ENCODE data around the gene TAS2R5.
A peak's percentile ranks its signal among the peaks of the same experiment; 100 is the strongest.
"Not testable (repeated sequence)": the region's sequence is repeated elsewhere in the genome, so short reads cannot be mapped to it uniquely, and the experiment has no call there.

The TAS2R5 gene, protein sequence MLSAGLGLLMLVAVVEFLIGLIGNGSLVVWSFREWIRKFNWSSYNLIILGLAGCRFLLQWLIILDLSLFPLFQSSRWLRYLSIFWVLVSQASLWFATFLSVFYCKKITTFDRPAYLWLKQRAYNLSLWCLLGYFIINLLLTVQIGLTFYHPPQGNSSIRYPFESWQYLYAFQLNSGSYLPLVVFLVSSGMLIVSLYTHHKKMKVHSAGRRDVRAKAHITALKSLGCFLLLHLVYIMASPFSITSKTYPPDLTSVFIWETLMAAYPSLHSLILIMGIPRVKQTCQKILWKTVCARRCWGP

DNA sequence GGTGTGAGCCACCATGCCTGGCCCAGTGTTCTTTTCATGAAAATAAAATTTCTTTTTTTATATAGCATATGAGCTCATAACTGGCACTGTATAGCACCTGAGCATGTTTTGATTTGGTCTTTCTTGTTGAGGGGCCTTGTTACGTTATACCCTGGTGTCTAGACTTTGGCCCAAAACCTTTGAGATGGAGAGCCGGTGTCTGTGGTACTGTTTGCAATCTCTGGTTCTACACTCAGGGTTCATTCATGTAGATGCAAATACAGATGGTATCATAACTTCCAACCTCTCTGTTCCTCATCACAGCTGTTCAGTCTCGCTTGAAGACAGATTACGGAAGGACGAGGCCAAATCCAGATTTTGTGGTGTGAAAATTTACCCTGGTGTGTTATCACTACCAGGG, at the start of gene TAS2R5:
TSS of gene TAS2R5 (plus strand) at position 301 of the 400 bp plus-strand sequence. CDS start 145 bp downstream, outside the sequence.
- DNase-seq: no peak
- in situ Hi-C loops (cut with MboI; ENCODE audit: low pct_unique_long_range_greater_than_20kb, low sequenced_read_pairs): no loop called here

DNA sequence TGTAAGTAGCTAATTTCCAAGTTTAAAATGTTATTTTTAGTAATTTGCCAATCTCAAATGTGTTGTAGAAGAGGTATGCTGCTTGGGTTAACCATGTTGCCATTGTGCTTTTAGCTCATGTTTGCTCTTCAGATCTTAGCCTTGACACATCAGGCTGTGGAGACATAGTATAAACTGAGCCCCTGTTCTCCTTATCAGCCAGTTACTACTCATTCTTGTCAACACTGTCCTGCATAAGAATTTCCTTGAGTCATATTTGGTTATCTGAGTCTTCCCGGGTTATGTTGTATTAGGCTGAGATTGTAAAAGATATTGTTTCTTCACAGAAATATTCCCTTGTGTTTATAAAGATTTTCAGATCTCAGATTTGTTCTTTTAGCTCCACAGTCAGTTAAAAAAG, 47.8 kb upstream of the TAS2R5 start:
- in situ Hi-C loops (cut with MboI; ENCODE audit: low pct_unique_long_range_greater_than_20kb, low sequenced_read_pairs): no loop called here
- no peak for DNase-seq

DNA sequence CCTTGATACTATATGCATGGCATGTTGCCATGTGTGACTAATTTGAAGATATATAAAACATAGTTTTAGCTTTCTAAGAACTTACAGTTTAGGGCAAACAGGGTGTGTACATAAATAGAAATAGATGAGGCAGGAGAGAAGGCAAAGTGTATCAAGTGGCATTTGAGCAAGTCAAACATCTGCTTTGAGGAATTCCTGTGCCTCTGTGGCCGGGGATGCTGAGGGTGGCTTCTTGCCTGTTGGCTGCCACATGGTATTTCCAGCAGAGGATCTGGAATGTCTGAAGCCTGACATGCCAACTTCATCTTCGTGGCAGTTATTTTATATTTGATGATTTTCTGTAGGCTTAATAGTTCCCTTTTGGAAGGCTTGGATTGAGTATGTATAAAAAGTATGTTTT, 45.9 kb upstream of the TAS2R5 start:
- DNase-seq: no peak
- in situ Hi-C loops (cut with MboI; ENCODE audit: low pct_unique_long_range_greater_than_20kb, low sequenced_read_pairs): no loop called here

DNA sequence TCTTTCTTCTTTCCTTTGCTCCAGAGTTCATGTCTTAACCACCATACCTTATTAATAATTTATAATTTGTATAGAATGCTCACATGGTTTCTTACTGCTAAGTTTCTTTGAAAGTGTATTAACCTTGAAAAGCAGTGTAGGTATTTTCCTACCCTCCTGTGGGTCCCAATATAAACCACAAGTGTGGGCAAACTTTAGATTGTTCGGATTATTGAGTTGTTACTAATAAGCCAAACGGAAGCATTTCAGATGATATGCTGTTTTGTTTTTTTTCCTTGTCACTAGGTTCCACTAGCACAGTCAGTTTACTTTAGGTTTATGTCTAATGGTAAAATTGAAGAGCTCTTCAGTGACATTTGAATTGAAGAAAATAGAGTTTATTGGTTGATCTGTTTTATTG, 41.6 kb upstream of the TAS2R5 start:
- in situ Hi-C loops (cut with MboI; ENCODE audit: low pct_unique_long_range_greater_than_20kb, low sequenced_read_pairs): no loop called here
- DNase-seq: no peak

DNA sequence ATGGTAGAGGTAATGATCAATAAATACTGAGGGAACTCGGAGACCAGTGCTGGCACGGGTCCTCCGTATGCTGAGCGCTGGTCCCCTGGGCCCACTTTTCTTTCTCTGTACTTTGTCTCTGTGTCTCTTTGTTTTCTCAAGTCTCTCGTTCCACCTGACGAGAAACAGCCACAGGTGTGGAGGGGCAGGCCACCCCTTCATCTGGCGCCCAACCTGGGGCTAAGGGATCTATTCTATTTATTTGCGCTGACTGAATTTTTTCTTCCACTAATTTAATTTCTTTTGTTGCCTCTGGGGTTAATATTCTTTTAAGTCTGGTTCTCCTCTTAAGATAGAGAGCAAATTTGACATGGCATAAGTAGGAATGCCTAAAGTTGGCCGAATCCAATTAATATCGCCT, 38.1 kb upstream of the TAS2R5 start:
- DNase-seq; in situ Hi-C loops (cut with MboI; ENCODE audit: low pct_unique_long_range_greater_than_20kb, low sequenced_read_pairs): not testable (repeated sequence)

DNA sequence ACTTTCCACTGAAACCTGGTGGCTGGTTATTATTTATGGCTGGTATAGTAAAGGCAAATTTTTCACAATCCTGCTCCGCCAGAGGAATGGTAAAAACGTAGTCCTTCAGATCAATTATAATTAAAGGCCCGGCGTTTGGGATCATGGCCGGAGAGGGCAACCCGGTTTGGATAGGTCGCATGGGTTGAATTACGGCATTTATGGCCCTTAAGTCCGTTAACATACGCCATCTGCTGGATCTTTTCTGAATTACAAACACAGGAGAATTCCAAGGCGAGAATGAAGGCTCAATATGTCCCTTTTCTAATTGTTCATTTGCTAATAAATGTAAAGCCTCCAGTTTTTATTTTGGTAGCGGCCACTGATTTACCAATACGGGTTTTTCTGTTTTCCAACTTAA, 37.4 kb upstream of the TAS2R5 start:
- in situ Hi-C loops (cut with MboI; ENCODE audit: low pct_unique_long_range_greater_than_20kb, low sequenced_read_pairs): no loop called here
- DNase-seq: peak; percentile 12

DNA sequence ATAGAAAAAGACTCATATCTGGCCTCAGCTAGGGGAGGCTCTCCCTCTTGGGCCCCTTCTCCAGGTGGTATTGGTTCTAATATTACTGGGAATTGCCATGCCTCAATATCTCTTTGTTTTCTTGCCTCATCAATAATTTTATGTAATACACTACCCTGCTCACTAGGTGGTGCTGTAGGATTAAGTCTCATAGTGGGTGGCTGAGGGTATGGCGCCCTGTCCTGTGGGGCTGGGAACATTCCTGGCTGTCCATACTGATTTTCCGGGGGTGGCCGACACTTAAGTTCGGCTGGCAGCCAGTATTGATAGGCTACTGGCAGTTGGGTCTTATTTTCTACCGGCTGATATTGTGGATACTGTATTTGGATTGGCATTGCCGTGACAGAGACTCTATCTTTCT, 35.1 kb upstream of the TAS2R5 start:
- DNase-seq: peak; percentile 51
- in situ Hi-C loops (cut with MboI; ENCODE audit: low pct_unique_long_range_greater_than_20kb, low sequenced_read_pairs): no loop called here

DNA sequence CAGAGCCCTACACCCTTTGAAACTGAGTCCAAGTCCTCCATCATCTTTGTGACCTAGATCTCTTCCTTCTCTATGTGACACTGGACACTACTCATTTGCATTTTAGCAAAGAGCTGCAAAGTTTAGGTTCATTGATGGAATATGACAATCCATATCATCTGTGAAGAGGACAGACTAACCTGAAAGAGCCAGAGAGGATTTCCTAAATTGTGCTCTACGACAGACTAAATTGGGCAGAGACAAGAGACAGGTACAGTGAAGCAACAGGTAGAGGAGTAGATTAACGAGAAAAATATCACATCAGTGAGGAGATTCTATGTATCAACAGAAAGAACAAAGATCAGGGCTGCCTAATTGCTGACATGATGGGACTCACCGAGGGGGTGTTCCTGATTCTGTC, 26.2 kb upstream of the TAS2R5 start, which contains the start of gene TAS2R3:
TSS of gene TAS2R3 (plus strand) at position 301 of the 400 bp plus-strand sequence. CDS start at position 363, 62 bp downstream.
- DNase-seq: no peak
- in situ Hi-C loops (cut with MboI; ENCODE audit: low pct_unique_long_range_greater_than_20kb, low sequenced_read_pairs): no loop called here

DNA sequence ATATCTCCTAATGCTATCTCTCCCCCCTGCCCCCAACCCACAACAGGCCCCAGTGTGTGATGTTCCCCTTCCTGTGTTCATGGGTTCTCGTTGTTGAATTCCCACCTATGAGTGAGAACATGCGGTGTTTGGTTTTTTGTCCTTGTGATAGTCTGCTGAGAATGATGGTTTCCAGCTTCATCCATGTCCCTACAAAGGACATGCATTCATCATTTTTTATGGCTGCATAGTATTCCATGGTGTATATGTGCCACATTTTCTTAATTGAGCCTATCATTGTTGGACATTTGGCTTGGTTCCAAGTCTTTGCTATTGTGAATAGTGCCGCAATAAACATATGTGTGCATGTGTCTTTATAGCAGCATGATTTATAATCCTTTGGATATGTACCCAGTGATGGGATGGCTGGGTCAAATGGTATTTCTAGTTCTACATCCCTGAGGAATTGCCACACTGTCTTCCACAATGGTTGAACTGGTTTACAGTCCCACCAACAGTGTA, 19.9 kb upstream of the TAS2R5 start:
- DNase-seq; in situ Hi-C loops (cut with MboI; ENCODE audit: low pct_unique_long_range_greater_than_20kb, low sequenced_read_pairs): not testable (repeated sequence)

DNA sequence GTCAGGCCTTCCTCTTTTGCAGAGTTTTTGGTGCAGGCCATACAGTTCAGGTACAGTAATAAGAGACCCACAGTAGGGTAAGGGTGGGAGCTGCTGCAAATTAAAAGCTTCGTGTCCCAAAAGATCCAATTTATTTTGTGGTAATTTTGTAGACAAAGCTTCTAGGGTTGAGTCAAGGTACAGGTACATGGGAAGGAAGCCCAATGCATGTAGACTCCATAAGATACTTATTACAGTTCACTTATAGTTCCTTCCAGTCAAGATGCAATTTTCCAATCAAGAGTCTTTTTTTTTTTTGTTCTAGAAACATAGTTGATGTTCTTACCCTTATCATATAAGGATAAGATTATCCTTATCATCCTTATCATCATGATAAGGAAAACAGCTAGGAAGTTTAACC, 13.6 kb upstream of the TAS2R5 start, which contains the start of gene TAS2R4:
TSS of gene TAS2R4 (plus strand) at position 301 of the 400 bp plus-strand sequence. CDS start 1,815 bp downstream, outside the sequence.
- no peak for DNase-seq
- in situ Hi-C loops (cut with MboI; ENCODE audit: low pct_unique_long_range_greater_than_20kb, low sequenced_read_pairs): no loop called here

DNA sequence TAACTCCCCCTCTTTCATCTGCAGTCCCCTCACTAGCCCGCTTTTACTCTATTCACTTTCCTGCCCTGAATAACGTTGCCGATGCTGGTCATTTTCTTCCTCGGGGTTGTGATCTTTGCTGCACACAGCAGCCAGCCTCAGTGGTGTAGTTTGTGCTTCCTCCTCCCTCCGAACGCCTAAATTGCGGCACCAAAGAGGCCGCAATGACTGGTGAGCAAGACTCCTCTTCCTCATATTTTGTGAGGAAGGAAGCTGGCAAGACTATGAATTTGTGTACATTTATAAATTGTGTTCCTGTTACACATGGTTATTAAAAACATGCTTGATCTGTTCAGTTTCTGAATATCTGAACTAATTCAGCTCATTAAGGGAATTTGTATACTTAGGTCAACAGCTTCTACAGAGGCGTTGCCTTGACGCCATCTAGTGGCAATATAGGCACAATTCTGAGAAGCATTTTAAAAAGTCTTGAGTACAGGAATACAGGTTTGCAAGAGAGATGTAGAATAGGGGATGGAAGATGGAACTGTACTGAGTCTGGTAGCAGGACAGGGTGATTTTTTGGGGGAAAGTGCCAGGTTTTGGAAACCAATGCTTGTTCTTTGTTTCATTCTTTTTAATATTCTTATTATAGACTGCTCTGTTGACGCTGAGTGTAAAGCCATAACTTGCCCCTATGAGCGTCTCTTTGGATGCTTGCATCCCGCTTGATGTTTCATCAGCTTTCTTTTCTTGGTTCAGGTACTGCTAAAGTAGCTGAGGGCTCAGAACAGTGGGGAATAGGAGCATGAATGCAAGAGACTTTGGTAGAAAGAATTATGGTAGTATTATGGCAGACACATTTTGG, 4.1 kb upstream of the TAS2R5 start:
- peak; percentile 54 for DNase-seq
- in situ Hi-C loops (cut with MboI; ENCODE audit: low pct_unique_long_range_greater_than_20kb, low sequenced_read_pairs): no loop called here

DNA sequence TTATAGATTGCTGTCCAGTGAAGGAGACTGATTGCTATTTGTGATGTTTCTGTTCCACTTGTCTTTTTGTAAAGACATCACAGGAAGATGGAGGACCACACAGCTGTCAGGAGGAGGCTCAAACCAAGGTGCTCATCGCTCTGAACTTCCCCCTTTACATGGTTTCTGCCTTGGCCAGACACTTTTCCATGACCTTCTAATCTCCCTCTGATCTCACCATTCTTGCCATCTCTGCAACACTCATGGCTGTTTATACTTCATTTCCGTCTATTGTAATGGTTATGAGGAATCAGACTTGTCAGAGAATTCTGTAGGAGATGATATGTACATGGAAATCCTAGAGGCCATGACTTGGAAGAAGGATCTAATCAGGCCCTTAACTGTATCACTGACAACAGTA, 1.7 kb upstream of the TAS2R5 start:
- no peak for DNase-seq
- in situ Hi-C loops (cut with MboI; ENCODE audit: low pct_unique_long_range_greater_than_20kb, low sequenced_read_pairs): no loop called here

DNA sequence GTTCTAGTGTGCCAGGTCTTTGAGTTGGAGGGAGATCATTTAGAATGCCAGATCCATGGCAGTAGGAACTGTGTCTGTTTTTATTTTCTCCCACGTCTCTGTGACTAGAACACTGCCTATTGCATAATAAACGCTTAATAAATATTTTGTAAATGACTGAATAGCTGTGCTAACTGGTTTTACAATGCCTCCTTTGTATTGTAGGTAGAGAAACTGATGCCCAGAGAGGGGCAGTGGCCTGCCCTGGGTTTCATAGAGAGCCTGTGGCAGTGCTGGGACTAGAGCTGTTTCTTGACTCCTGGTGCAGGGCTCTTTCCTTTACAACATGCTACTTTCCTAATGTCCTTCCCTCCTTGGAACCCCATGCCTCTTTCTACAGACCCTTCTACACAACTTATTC, 2.5 kb downstream of the TAS2R5 start:
- DNase-seq: no peak
- in situ Hi-C loops (cut with MboI; ENCODE audit: low pct_unique_long_range_greater_than_20kb, low sequenced_read_pairs): no loop called here

DNA sequence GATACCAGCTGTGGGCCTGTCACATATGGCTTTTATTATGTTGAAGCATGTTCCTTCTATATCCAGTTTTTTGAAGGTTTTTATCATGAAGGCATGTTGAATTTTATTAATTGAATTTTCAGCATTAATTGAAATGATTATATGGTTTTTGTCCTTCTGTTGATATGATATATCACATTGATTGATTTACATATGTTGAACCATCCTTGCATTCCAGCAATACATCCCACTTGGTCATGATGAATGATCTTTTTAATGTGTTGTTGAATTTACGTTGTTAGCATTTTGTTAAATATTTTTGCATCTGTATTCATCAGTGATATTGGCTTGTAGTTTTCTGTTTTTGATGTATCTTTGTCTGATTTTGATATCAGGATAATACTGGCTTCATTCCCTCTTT, 30.1 kb downstream of the TAS2R5 start:
- in situ Hi-C loops (cut with MboI; ENCODE audit: low pct_unique_long_range_greater_than_20kb, low sequenced_read_pairs): no loop called here
- DNase-seq: no peak

DNA sequence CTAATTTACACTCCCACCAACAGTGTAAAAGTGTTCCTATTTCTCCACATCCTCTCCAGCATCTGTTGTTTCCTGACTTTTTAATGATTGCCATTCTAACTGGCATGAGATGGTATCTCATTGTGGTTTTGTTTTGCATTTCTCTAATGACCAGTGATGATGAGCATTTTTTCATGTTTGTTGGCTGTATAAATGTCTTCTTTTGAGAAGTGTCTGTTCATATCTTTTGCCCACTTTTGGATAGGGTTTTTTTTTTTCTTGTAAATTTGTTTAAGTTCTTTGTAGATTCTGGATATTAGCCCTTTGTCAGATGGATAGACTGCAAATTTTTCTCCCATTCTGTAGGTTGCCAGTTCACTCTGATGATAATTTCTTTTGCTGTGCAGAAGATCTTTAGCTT, 32.4 kb downstream of the TAS2R5 start:
- in situ Hi-C loops (cut with MboI; ENCODE audit: low pct_unique_long_range_greater_than_20kb, low sequenced_read_pairs); DNase-seq: not testable (repeated sequence)

DNA sequence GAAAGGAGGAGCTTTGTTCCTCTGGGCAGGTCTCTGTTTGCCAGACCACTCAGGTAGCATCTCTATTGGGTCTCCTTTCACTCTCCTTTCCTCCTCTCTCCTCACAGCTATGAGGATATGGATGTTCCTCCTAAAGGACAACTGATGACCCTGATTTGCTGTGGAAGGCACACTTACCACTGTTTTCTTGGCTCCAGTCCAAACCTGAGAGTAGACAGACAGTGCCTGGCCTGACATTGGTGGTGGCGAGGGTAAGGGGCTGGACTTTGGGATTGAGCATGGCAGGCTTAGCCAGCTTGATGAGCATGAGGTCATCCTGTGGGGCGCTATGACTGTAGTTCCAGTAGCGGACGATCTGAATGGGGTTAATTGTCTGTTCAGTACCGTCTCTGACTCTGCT, 47.7 kb downstream of the TAS2R5 start:
- no peak for DNase-seq

DNA sequence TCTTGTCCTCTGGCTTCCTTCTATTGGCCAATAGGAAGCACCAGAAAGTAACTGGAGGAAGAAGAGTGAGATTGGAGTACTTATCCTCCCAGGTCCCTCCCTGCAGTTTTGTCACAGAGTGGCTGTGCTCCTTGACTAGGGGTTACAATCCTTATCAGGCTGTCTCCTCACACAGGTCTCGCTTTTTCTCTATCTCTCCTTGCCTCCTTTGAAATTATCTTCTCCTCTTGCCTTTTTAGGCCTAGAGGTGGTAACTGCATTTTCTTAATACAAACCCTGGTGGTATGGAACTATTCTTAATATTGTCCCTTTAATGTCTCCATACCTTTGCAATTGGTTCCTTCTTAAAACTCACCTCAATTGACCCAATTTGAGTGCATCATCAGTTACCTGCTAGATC, 48.6 kb downstream of the TAS2R5 start:
- in situ Hi-C loops (cut with MboI; ENCODE audit: low pct_unique_long_range_greater_than_20kb, low sequenced_read_pairs): no loop called here
- DNase-seq: no peak

More for the DNA sequence above, 47.7 kb downstream of the TAS2R5 start:
- in situ Hi-C loops (cut with MboI; ENCODE audit: low pct_unique_long_range_greater_than_20kb, low sequenced_read_pairs): no loop called here

DNA sequence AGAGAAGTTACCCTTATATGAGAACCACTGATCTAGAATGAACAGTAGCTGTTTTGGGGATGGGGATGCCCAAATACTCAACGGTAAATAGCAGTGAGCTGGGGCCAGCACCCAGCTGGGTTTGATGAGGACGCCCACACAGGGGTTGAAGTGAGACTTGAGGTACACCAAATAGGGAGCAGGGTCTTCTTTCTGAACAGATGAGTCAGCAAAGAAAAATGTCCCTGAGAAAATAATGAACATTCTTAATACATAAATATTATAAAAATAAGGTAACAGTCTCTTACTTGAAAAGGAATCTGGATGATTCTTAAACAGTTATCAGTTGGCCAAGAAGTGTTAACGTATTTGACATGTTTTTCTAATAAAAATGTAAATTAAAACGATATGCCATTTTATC, 49.2 kb downstream of the TAS2R5 start:
- DNase-seq: no peak
- in situ Hi-C loops (cut with MboI; ENCODE audit: low pct_unique_long_range_greater_than_20kb, low sequenced_read_pairs): no loop called here

DNA sequence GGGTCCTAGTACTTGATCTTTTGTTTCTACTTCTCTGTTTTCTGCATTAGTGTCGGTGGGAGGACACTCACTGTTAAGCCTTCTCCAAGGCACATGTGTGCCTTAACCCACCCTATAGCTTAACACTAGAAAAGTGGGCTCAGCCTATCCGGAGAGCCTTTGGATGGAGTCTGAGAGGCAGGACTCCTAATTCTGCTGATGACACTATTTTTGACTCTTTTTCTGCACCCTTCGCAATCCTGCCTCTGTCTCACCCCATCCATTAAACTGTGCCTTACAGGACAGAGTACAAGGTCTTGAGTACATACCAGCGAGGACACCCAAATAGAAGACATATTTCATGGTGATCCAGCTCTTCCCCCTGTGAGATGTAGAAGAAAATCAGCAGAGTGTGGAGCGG, 50.7 kb downstream of the TAS2R5 start:
- in situ Hi-C loops (cut with MboI; ENCODE audit: low pct_unique_long_range_greater_than_20kb, low sequenced_read_pairs): no loop called here
- DNase-seq: no peak

All from KBM-7 (cell line).